Transverse colon (tissue), 4 donors: Measurements from ENCODE around the gene JADE3. TPM values are rescaled to one million over a fixed set of nuclear protein-coding genes. Genes with fewer than 3 reads are reported as not detected.

Experiments
- DNase-seq: peaks from one replicate; pipeline ENCODE4 v3.0.0-alpha.2; 2019
- H3K27ac ChIP-seq, 4 donors: fragments of 200-600 bp; sonication (generic); 2 replicates each; pipeline ENCODE4 v1.5.1; 2016 to 2018; ENCODE audit warnings: inconsistent platforms in 4 of 4
- H3K27me3 ChIP-seq: fragments of 200-600 bp; sonication (generic); 2 replicates; pipeline ENCODE4 v1.5.1; 2017; ENCODE audit warnings: inconsistent platforms
- H3K36me3 ChIP-seq, 4 donors: fragments of 200-600 bp; sonication (generic); 2 replicates each; pipeline ENCODE4 v1.5.1; 2017 to 2019; ENCODE audit warnings: inconsistent platforms in 4 of 4
- H3K4me1 ChIP-seq, 4 donors: fragments of 200-600 bp; sonication (generic); 2 replicates each; pipeline ENCODE4 v1.5.1; 2017 to 2020; ENCODE audit warnings: inconsistent platforms in 4 of 4
- H3K4me3 ChIP-seq, 4 donors: fragments of 200-600 bp; sonication (generic); 1 replicate in 1 of 4; 2 replicates in 3 of 4; pipeline versions ENCODE4 v1.5.1 to v1.6.1; 2017 to 2019; ENCODE audit warnings: inconsistent platforms in 4 of 4
- H3K9me3 ChIP-seq, 2 donors: fragments of 200-600 bp; sonication (generic); 2 replicates each; pipeline ENCODE4 v1.5.1; 2017 to 2019; ENCODE audit warnings: inconsistent platforms in 2 of 2
- EP300 ChIP-seq: sonication (generic); formaldehyde crosslinking; IDR thresholded peaks from one replicate; pipeline ENCODE4 v1.6.1; 2017; ENCODE audit warnings: antibody characterized with exemption, low read depth
- POLR2A ChIP-seq: fragments of 450-650 bp; IDR thresholded peaks from one replicate; pipeline ENCODE4 v1.6.1; 2016; ENCODE audit warnings: antibody characterized with exemption, mild to moderate bottlenecking, moderate library complexity
- POLR2AphosphoS5 ChIP-seq, 3 donors: sonication (generic); formaldehyde crosslinking; IDR thresholded peaks; one replicate each; pipeline ENCODE4 v1.6.1; 2016; ENCODE audit warnings: antibody characterized with exemption in 3 of 3
- WGBS, 2 donors: methylation state at CpG; one replicate each; pipeline ENCODE4 v1.1.5; 2018; ENCODE audit warnings: low coverage in 1 of 2; 5-methylcytosine and 5-hydroxymethylcytosine counted together
- in situ Hi-C, 4 donors: fragments of 200-750 bp; cut with MboI; loops; one replicate each; pipeline versions ENCODE4 v1.15.0 to v1.15.1; 2017; ENCODE audit warnings: low sequenced_read_pairs in 3 of 4, low pct_ligation_motif_present in 1 of 4, low pct_unique_long_range_greater_than_20kb in 1 of 4
- intact Hi-C: fragments of 100-400 bp; cut with DNase I; formaldehyde crosslinking; loops from one replicate; pipeline ENCODE4 v1.15.1; 2023; ENCODE audit warnings: low total_unique reads
- total RNA-seq, 4 donors: library from RNA; depleted of rRNA; stranded (reverse); fragments of >200 nt; gene quantifications; one replicate each; pipeline ENCODE4 v1.1.0, GENCODE V29; 2016
- TF ChIP-seq, protein P1 (sequence below), 5 experiments: fragments of 200-600 bp in 3 of 5; fragments of 450-650 bp in 2 of 5; sonication (generic) in 3 of 5; IDR thresholded peaks; 1 replicate in 2 of 5; 2 replicates in 3 of 5; pipeline ENCODE4 v1.5.1; 2016 to 2017; ENCODE audit warnings: antibody characterized with exemption in 5 of 5, inconsistent platforms in 3 of 5, mild to moderate bottlenecking in 2 of 5, moderate library complexity in 1 of 5

Gene JADE3
- total RNA-seq, 4 donors from 2014 or later = 0.60 to 5.6 (median 3.1) TPM

DNA sequence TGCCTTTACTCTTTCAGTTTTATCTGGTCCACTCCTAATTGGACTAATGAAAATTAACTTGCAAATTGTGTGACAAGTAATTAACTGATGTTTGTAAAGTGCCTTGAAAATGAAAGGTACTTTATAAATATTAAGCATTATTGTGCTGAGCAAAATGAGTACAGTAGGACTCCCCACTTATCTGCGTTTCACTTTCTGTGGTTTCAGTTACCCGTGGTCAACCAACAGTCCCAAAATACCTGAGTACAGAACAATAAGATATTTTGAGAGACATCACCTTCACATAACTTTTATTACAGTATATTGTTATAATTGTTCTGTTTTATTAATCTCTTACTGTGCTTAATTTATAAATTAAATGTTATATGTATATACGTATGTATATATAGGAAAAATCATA, 27.4 kb upstream of the JADE3 start:
- WGBS, 2 donors = 60 to 73% methylated on average over 1 to 3 of the region's 3 CpGs
- no peaks in the 10 kb centered on the region for H3K36me3 ChIP-seq
- DNase-seq = no peak
- no peak overlapping the region for H3K27ac ChIP-seq
- H3K27me3 ChIP-seq = no peaks in the 10 kb centered on the region
- no peaks in the 10 kb centered on the region for H3K9me3 ChIP-seq
- H3K4me1 ChIP-seq = no peaks in the 10 kb centered on the region
- TF ChIP-seq, protein P1, sequence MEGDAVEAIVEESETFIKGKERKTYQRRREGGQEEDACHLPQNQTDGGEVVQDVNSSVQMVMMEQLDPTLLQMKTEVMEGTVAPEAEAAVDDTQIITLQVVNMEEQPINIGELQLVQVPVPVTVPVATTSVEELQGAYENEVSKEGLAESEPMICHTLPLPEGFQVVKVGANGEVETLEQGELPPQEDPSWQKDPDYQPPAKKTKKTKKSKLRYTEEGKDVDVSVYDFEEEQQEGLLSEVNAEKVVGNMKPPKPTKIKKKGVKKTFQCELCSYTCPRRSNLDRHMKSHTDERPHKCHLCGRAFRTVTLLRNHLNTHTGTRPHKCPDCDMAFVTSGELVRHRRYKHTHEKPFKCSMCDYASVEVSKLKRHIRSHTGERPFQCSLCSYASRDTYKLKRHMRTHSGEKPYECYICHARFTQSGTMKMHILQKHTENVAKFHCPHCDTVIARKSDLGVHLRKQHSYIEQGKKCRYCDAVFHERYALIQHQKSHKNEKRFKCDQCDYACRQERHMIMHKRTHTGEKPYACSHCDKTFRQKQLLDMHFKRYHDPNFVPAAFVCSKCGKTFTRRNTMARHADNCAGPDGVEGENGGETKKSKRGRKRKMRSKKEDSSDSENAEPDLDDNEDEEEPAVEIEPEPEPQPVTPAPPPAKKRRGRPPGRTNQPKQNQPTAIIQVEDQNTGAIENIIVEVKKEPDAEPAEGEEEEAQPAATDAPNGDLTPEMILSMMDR (IDR thresholded peaks at IDR 0.05) = no peak
- TF ChIP-seq POLR2A = no peak
- TF ChIP-seq EP300 = no peak
- no peak for TF ChIP-seq POLR2AphosphoS5 (IDR thresholded peaks at IDR 0.05)
- intact Hi-C loops (no loop called here), in situ Hi-C loops (loop anchor here in 2 of 4 donors (25.0 kb wide), 1 partner anchor 103 kb away; no protein-coding TSS in a partner anchor)
- no peak overlapping the region for H3K4me3 ChIP-seq

DNA sequence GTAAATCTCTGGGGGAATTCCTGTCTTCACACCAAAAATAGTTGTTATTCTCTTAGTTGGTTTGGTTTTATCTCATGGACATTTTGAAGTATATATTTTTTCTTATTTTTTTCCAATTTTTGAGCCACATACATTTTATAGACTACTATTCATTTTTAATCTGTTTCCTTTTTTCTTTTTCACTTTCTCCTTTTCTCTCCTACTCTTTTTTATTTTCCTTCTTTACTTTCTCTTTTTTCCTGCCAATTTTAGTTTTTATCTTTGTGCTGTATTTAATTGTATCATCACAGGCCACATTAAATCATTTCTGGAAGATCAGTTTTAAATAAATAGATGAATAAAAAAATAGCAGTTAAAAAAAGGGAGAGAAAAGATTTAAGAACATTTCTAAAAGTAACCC, 14.0 kb upstream of the JADE3 start:
- in situ Hi-C loops (loop anchor here in 2 of 4 donors (25.0 kb wide), 1 partner anchor 89 kb away; no protein-coding TSS in a partner anchor), intact Hi-C loops (loop anchor here (10.0 kb wide), 1 partner anchor 127 kb away; no protein-coding TSS in a partner anchor)
- Histone ChIP-seq H3K4me3 (no peak overlapping the region), H3K9me3 (no peaks in the 10 kb centered on the region), H3K36me3 (no peaks in the 10 kb centered on the region), H3K27ac (no peak overlapping the region), H3K4me1 (no peaks in the 10 kb centered on the region), H3K27me3 (no peaks in the 10 kb centered on the region)
- no peak for DNase-seq
- TF ChIP-seq POLR2A = no peak
- TF ChIP-seq POLR2AphosphoS5 (IDR thresholded peaks at IDR 0.05) = no peak
- TF ChIP-seq, protein P1 (IDR thresholded peaks at IDR 0.05) = no peak
- no peak for TF ChIP-seq EP300

- no peaks in the 10 kb centered on the region for H3K36me3 ChIP-seq
- DNase-seq = peak; percentile 81
- in situ Hi-C loops = loop anchor here in 1 of 4 donors (25.0 kb wide), 1 partner anchor 134 kb away; no protein-coding TSS in a partner anchor
- 15% methylated on average over 11 of the region's 14 CpGs; no CpG with 5 or more reads in 1 of the 2 donors for WGBS, 2 donors
- peaks cover 0 to 4% (median 0%) of the 10 kb centered on the region in 4 donors for H3K4me1 ChIP-seq
- H3K27me3 ChIP-seq = no peaks in the 10 kb centered on the region
- peak overlapping the region in 1 of 4 donors; percentile 29 for H3K27ac ChIP-seq
- no peaks in the 10 kb centered on the region for H3K9me3 ChIP-seq
- TF ChIP-seq POLR2AphosphoS5 (IDR thresholded peaks at IDR 0.05) = no peak
- no peak for TF ChIP-seq POLR2A
- TF ChIP-seq, protein P1 (IDR thresholded peaks at IDR 0.05) = peak; percentile 44 to 78 (median 60)
- no peak for TF ChIP-seq EP300
- peak overlapping the region in 3 of 4 donors; percentile 29 to 50 (median 29) for H3K4me3 ChIP-seq
- intact Hi-C loops = no loop called here
Observed at GRCh38 chrX:46903458-46904242, 8.6 kb upstream of the JADE3 start.

DNA sequence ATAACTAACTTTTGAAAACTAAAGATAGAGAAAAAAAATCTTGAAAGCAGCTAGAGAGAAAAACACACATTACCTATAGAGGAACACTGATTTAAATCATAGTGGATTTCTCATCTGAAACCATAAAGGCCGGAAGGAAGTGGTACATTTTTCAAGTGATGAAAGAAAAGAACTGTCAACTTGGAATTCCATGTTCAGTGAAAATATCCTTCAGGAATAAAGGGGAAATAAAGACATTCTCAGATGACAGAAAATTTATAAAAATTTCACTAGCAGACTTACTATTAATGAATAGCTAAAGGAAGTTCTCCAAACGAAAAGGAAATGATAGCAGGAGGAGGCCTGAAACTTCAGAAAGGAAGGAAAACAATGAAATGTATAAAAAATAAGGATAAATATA, 7.6 kb upstream of the JADE3 start:
- intact Hi-C loops = no loop called here
- no peaks in the 10 kb centered on the region for H3K27me3 ChIP-seq
- no peak overlapping the region for H3K27ac ChIP-seq
- H3K4me1 ChIP-seq = peaks cover 0 to 4% (median 0%) of the 10 kb centered on the region in 4 donors
- in situ Hi-C loops = loop anchor here in 1 of 4 donors (25.0 kb wide), 1 partner anchor 133 kb away; no protein-coding TSS in a partner anchor
- 67% methylated on average over 2 of the region's 2 CpGs; no CpG with 5 or more reads in 1 of the 2 donors for WGBS, 2 donors
- no peaks in the 10 kb centered on the region for H3K9me3 ChIP-seq
- no peak for DNase-seq
- H3K36me3 ChIP-seq = no peaks in the 10 kb centered on the region
- TF ChIP-seq, protein P1 (IDR thresholded peaks at IDR 0.05) = no peak
- TF ChIP-seq POLR2AphosphoS5 (IDR thresholded peaks at IDR 0.05) (no peak), EP300 (no peak), POLR2A (no peak)
- H3K4me3 ChIP-seq = no peak overlapping the region
